Mesodermal cell (in vitro differentiated cells): ENCODE measurements around the gene PPP1R37.

Source experiments
- H3K27ac ChIP-seq: 2 replicates; pipeline ENCODE4 v1.7.0; 2013; ENCODE audit warnings: mild to moderate bottlenecking, low read depth, low read length, moderate library complexity; ENCODE audit not compliant: severe bottlenecking
- H3K36me3 ChIP-seq: 2 replicates; pipeline ENCODE4 v1.7.1; 2013; ENCODE audit warnings: mild to moderate bottlenecking, low read length, moderate library complexity; ENCODE audit not compliant: control insufficient read depth, insufficient read depth
- H3K4me1 ChIP-seq: one replicate; pipeline ENCODE4 v1.7.1; 2013; ENCODE audit warnings: mild to moderate bottlenecking, low read length; ENCODE audit not compliant: insufficient read depth, control insufficient read depth, poor library complexity, severe bottlenecking
- H3K4me3 ChIP-seq: 2 replicates; pipeline ENCODE4 v1.7.0; 2013; ENCODE audit warnings: low read length, control low read depth, mild to moderate bottlenecking; ENCODE audit not compliant: insufficient read depth, poor library complexity, severe bottlenecking; ENCODE audit errors: extremely low read depth
- H3K9me3 ChIP-seq: 2 replicates; pipeline ENCODE4 v1.7.1; 2013; ENCODE audit warnings: mild to moderate bottlenecking, low read length, moderate library complexity; ENCODE audit not compliant: control insufficient read depth
- WGBS, 2 experiments: methylation state at CpG; one replicate each; pipeline ENCODE4 v1.1.5; 2013; ENCODE audit warnings: missing lambda C conversion rate in 2 of 2; ENCODE audit not compliant: insufficient coverage in 2 of 2; 5-methylcytosine and 5-hydroxymethylcytosine counted together

Gene PPP1R37

DNA sequence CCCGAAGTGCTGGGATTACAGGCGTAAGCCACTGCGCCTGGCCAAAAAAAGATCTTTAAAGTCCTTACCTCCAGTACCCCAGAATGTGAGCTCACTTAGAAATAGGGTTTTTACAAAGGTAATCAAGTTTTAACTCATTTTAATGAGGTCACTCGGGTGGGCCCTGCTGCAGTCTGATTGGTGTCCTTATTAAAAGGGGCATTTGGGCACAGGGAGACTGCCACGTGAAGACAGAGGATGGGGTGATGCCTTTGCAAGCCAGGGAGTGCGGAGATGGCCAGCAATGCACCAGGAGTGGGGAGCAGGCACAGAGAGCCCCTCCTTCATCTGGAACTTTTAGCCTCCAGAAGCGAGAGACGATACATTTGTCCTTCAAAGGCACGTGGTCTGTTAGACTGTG, 56.1 kb downstream of the PPP1R37 start:
- no peak overlapping the region for H3K27ac ChIP-seq
- peaks cover 9% of the 10 kb centered on the region for H3K4me1 ChIP-seq
- 94 to 98% methylated on average over 7 to 9 of the region's 9 CpGs for WGBS, 2 experiments
- no peak overlapping the region for H3K4me3 ChIP-seq
- no peaks in the 10 kb centered on the region for H3K9me3 ChIP-seq
- H3K36me3 ChIP-seq: peaks cover 27% of the 10 kb centered on the region

DNA sequence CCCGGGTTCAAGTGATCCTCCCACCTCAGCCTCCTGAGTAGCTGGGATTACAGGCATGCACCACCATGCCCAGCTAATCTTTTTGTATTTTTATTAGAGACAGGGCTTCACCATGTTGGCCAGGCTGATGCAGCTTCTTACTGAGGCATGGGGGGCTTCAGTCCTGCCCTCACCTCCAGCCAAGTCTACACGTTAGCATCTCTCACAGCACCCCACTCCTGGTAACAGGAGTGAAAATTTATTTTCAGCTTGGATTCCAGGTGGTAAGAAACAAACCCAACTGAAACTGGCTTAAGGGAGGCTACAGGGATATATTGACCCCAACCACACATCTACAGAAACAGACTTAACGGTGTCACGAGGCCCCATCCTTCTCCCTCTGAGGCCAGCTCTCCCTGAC, 57.2 kb downstream of the PPP1R37 start:
- Histone ChIP-seq H3K9me3 (no peaks in the 10 kb centered on the region), H3K4me3 (no peak overlapping the region), H3K27ac (no peak overlapping the region), H3K4me1 (peaks cover 13% of the 10 kb centered on the region), H3K36me3 (peaks cover 19% of the 10 kb centered on the region)
- WGBS, 2 experiments: 93 to 100% methylated on average over 3 of the region's 4 CpGs

DNA sequence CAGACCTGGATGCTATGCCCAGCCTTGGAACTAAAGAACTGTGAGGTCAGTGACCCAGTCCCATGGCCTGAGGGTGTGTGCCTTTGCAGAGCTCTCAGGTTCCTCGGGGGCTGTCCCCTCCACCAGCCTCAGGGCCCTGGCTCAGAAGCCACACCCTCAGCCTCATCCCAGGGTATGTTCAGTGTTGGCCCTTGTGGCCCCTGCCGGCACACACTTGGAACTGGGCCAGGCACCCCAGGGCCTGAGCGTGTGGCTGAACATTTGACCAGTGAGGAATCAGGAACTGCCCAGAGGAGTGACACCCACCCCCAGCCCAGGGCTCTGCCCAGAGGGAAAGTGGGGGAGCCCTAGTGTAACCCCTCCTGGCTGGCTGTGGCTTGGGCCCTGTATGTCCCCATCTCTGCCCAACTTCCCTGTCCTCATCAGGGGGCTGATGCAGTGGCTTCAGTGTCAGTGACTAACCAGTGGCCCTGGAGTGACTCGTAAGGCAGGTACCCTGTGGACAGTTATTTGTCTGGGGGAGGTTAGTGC, 57.8 kb downstream of the PPP1R37 start:
- H3K27ac ChIP-seq: no peak overlapping the region
- WGBS, 2 experiments: 74 to 77% methylated on average over 2 to 3 of the region's 4 CpGs
- no peak overlapping the region for H3K4me3 ChIP-seq
- H3K36me3 ChIP-seq: peaks cover 19% of the 10 kb centered on the region
- H3K9me3 ChIP-seq: no peaks in the 10 kb centered on the region
- H3K4me1 ChIP-seq: peaks cover 13% of the 10 kb centered on the region

DNA sequence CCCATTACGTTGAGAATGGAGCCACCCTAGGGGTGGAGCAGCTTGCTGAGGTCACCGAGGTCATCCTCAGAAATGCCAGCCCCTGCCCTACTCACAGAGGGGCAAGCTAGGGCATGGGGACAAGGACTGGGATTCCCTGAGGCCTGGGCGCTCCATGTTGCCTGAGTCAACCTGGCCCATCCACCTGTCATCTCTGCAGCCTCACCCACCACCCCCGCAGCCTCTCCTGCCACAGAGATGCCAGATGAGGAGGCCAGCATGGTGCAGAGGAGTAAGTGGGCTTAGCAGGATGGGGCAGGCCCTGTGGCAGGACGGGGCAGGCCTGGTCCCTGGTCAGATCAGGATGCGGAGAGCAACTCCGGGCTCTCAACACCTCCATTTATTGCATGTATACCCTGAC, 58.3 kb downstream of the PPP1R37 start:
- no peak overlapping the region for H3K4me3 ChIP-seq

DNA sequence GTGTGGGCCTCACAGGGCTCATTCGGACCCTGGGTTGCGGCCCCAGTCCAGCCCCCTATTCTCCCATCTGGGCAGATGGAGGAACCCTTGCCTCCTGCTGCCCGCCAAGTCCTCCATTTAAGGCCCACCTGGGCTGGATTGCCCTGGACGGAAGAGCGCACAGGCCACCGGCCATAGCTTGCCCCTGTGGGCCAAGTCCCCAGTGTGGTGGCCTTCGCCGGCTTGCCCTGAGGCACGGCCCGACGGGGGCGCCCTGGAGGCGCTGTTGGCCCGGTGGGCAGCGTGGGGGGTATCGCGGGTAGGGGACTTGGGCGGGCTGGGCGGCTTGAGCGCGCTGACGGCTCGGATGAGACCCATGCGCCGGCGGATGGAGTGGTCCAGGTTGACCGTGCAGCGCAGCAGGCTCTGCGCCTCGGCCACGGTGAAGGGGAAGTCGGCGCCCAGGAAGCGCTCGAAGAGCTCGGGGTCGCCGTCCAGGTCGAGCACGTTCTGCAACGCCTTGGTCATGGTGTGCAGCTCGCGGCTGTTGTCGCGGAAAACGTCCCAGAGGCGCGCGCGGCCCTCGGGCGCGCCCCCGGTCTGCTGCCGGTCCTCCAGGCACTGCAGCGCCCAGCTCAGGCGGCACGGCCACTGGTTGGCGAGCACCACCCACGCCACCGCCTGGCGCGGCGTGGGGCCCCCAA, 59.0 kb downstream of the PPP1R37 start:
- WGBS, 2 experiments: 74 to 78% methylated on average over 62 to 64 of the region's 64 CpGs
- Histone ChIP-seq H3K9me3 (no peaks in the 10 kb centered on the region), H3K4me3 (no peak overlapping the region), H3K36me3 (peaks cover 11% of the 10 kb centered on the region), H3K27ac (no peak overlapping the region), H3K4me1 (peaks cover 13% of the 10 kb centered on the region)

More for the DNA sequence above, 58.3 kb downstream of the PPP1R37 start:
- WGBS, 2 experiments: 93 to 94% methylated on average over 5 of the region's 7 CpGs
- Histone ChIP-seq H3K9me3 (no peaks in the 10 kb centered on the region), H3K36me3 (peaks cover 15% of the 10 kb centered on the region), H3K27ac (no peak overlapping the region), H3K4me1 (peaks cover 13% of the 10 kb centered on the region)

DNA sequence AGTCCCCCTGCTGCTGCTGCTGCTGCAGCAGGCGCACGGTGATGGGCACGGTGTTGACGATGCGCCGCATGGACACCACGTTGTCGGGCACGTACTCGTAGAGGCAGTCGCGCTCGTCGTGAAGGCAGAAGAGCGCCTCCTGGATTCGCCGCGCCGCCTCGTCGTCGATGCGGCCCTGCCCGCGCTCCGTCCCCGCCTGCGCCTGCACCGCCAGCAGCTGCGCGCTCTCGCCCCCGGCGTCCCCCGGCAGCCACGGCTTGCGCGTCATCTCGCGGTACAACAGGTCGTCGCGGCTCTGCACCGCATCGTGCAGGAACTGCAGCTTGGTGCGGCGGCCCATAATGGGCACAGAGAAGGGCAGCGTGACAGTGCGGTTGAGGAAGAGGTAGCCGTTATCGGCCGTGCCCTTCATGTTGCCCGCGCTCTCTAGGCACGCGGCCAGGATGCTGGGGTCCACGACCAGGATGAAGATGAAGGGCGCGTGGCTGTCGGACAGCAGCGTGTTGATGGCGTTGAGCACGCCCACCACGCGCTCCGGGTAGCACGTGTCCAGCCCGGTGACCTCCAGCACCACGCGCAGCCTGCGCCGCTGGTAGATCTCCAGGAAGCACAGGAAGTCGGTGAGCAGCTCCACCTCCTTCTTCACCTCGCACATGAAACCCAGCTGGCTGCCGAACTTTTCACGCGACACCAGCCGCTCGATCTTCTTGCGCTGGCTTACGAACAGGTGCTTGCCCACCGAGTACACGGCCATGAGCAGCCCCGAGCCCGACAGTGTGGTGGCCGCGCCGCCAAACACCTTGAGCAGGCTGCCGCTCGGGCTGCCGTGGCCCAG, 59.7 kb downstream of the PPP1R37 start:
- Histone ChIP-seq H3K4me3 (no peak overlapping the region), H3K27ac (no peak overlapping the region), H3K9me3 (no peaks in the 10 kb centered on the region), H3K4me1 (peaks cover 13% of the 10 kb centered on the region), H3K36me3 (peaks cover 8% of the 10 kb centered on the region)
- WGBS, 2 experiments: 56 to 61% methylated on average over 83 to 91 of the region's 91 CpGs

DNA sequence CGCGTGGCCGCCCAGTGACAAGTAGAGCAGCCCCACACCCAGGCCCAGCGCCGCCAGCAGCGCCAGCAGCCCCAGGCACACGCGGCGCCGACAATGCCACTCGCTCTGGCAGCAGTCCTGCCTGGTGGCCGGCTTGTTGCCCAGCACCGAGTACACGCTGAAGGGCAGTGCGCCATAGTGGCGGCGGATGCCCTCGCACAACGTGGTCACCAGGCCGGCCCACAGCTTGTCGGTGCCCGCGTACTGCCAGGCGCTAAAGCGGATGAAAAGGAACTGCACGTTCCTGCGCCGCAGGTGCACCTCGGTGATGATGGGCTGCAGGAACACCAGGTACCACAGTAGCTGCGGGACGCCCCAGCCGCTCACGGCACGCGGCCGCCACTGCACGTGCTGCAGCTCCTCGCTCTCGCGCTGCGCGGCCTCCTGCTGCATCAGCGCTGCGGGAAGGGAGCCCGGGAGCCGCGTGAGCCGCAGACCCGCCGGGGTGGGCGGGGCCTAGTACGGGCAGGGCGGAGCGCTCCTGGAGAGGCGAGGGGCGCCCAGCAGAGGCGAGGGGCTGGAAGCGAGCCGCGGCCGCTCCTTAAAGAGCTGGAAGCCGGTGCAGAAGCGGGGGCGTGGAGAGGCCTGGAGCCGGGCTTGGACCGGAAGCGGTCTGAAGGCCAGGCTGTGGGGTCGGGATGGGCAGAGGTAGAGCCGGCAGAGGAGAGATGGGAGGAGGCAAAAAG, 60.5 kb downstream of the PPP1R37 start:
- 24 to 27% methylated on average over 46 to 57 of the region's 69 CpGs for WGBS, 2 experiments
- Histone ChIP-seq H3K4me1 (peaks cover 13% of the 10 kb centered on the region), H3K4me3 (peak overlapping the region; percentile 6), H3K9me3 (no peaks in the 10 kb centered on the region), H3K27ac (peak overlapping the region; percentile 67), H3K36me3 (peaks cover 3% of the 10 kb centered on the region)

DNA sequence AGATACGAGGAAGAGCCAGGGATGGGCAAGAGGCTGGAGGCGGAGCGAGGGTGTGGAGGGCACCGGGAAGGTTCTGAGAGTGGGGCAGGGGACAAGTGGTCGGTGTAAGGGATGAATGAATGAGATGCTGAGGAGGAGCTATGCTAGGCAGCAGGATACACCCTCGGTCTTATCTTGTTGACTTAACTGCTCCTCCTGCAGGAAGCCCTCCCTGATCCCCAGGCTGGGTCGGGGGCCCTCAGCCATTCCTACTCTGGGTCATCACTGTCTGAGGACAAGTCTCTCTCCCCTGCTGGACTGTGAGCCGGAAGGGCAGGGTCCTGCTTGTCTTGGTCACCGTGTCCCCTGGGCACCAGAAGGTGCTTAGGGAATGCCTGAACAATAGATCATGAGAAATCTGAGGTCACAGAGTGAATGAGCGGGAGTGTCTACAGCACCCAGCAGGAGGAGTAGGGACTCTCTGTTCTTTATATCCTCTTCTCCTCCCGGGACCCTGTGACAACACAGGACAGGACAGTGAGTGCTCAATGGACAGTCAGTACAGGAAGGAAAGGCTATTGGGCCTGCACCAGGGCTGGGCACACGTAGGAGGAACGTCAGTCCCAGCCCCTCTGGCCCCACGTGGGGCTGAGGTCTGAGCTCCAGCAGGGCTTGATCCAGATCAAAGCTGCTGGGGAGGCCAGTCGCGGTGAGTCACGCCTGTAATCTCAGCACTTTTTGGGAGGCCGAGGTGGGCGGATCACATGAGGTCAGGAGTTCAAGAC, 61.3 kb downstream of the PPP1R37 start:
- Histone ChIP-seq H3K27ac (peak overlapping the region; percentile 67), H3K9me3 (no peaks in the 10 kb centered on the region), H3K36me3 (peaks cover 2% of the 10 kb centered on the region), H3K4me3 (peak overlapping the region; percentile 6), H3K4me1 (peaks cover 13% of the 10 kb centered on the region)
- WGBS, 2 experiments: 41% methylated on average over 15 to 18 of the region's 19 CpGs

DNA sequence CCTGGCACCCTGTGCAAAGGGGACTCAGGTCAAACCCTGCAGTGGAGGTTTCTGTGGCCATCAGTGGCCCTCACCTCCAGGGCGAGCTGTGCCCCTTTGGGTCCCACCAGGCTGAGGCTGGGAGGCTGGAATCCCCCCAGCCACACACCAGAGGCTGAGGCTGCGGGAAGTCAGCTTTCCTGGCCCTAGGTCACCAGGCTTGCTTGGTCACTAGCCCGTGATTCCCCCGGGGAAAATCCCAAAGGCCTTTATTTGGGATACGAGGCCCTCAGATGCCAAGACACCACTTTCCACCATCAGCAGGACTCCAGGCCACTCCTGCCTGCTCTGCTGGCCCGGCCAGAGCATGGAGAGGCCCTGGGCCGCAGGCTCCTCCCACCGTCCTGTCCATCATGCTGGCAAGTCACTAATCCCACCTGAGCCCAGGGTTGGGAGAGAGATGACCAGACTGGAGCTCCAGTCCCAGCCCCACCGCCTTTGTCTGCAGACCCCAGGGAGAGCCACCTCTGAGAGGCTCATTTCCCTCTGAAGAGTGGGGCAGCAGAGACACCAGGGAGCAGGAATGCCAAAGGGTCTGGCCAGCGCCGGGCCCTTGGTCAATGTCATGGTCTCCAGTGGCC, 63.1 kb downstream of the PPP1R37 start:
- 85 to 86% methylated on average over 9 to 11 of the region's 11 CpGs for WGBS, 2 experiments
- Histone ChIP-seq H3K27ac (no peak overlapping the region), H3K4me1 (peaks cover 13% of the 10 kb centered on the region), H3K4me3 (no peak overlapping the region), H3K9me3 (no peaks in the 10 kb centered on the region), H3K36me3 (no peaks in the 10 kb centered on the region)

DNA sequence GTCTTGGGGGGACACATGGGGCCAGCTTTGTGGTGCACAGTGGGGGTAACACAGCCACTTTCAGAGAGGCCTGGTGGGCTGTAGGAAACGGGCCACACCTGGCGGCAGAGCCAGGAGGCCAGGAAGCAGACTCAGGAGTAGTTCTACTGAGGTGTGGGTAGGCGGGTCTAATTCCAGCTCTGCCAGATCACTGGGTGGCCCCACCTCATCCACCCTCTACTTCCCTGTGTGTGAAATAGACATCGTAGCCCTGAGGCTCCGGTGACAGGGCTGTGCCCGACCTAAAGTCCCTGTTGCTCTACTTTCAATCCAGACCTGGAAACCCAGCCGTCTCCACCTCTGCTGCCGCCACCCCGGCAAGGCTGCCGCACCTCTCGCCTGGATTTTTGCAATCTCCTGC, 63.8 kb downstream of the PPP1R37 start:
- WGBS, 2 experiments: 89 to 93% methylated on average over 10 of the region's 11 CpGs
- no peak overlapping the region for H3K27ac ChIP-seq
- no peaks in the 10 kb centered on the region for H3K36me3 ChIP-seq
- H3K9me3 ChIP-seq: no peaks in the 10 kb centered on the region
- H3K4me3 ChIP-seq: no peak overlapping the region
- peaks cover 13% of the 10 kb centered on the region for H3K4me1 ChIP-seq
